Activated CD4-positive, CD25-positive, alpha-beta regulatory T cell treated with anti-CD3 and anti-CD28 coated beads, Interleukin-2, amount 50 U/mL, for 24 hours (primary cell): ENCODE measurements around the gene TSSK2.
A peak's percentile ranks its signal among the peaks of the same experiment; 100 is the strongest.
"Not testable (repeated sequence)": the region's sequence is repeated elsewhere in the genome, so short reads cannot be mapped to it uniquely, and the experiment has no call there.

Source experiments
- ATAC-seq, 2 donors: fragments of 150-1000 bp; cut with Tn5 transposase; one replicate each; pipeline ENCODE4 v1.10.0; 2021; ENCODE audit warnings: mild to moderate bottlenecking in 1 of 2, moderate library complexity in 1 of 2

The TSSK2 gene

GRCh38 chr22:19130959-19131684 is at the start of gene TSSK2:
TSS of gene TSSK2 (plus strand) at chr22:19131308. CDS start at chr22:19131400, 92 bp downstream.
- no peak for ATAC-seq

GRCh38 chr22:19081351-19081750 is 49.8 kb upstream of the TSSK2 start:
- no peak for ATAC-seq

- ATAC-seq = no peak
Measured at GRCh38 chr22:19082101-19082500, 49.0 kb upstream of the TSSK2 start.

GRCh38 chr22:19082793-19083192 is 48.3 kb upstream of the TSSK2 start:
- no peak for ATAC-seq

GRCh38 chr22:19084126-19084525 is 47.0 kb upstream of the TSSK2 start:
- ATAC-seq = not testable (repeated sequence)

GRCh38 chr22:19084586-19084985 is 46.5 kb upstream of the TSSK2 start:
- ATAC-seq = not testable (repeated sequence)

- ATAC-seq = no peak
Measured at GRCh38 chr22:19085233-19085718, 45.8 kb upstream of the TSSK2 start.

GRCh38 chr22:19086417-19086816 is 44.7 kb upstream of the TSSK2 start:
- ATAC-seq = no peak

GRCh38 chr22:19086896-19087295 is 44.2 kb upstream of the TSSK2 start:
- ATAC-seq = no peak

- no peak for ATAC-seq
Measured at GRCh38 chr22:19088866-19089595, 42.1 kb upstream of the TSSK2 start.

- ATAC-seq = no peak
Measured at GRCh38 chr22:19090183-19090582, 40.9 kb upstream of the TSSK2 start.

GRCh38 chr22:19090586-19091127 is 40.5 kb upstream of the TSSK2 start:
- no peak for ATAC-seq

GRCh38 chr22:19092725-19093124 is 38.4 kb upstream of the TSSK2 start:
- no peak for ATAC-seq

GRCh38 chr22:19094393-19094997 is 36.6 kb upstream of the TSSK2 start:
- no peak for ATAC-seq

- ATAC-seq = no peak
Measured at GRCh38 chr22:19096555-19096954, 34.6 kb upstream of the TSSK2 start.

GRCh38 chr22:19097518-19097917 is 33.6 kb upstream of the TSSK2 start:
- ATAC-seq = no peak

GRCh38 chr22:19098157-19098556 is 33.0 kb upstream of the TSSK2 start:
- ATAC-seq = no peak

GRCh38 chr22:19103880-19104821 is 27.0 kb upstream of the TSSK2 start:
- ATAC-seq = no peak

GRCh38 chr22:19105456-19105855 is 25.7 kb upstream of the TSSK2 start:
- no peak for ATAC-seq

- ATAC-seq = peak; percentile 45 to 60
Measured at GRCh38 chr22:19105867-19106802, 25.0 kb upstream of the TSSK2 start.
